ENCODE results near the gene XBP1.
"Not testable (repeated sequence)": the region's sequence is repeated elsewhere in the genome, so short reads cannot be mapped to it uniquely, and the experiment has no call there.

The XBP1 gene

GRCh38 chr22:28810821-28811491, 10.6 kb upstream of the XBP1 start:
- no peak for TF ChIP-seq CTCF (IDR thresholded peaks at IDR 0.05; ENCODE audit: low read depth, low read length)
- in situ Hi-C loops (cut with HindIII; ENCODE audit: low sequenced_read_pairs) = no loop called here
- DNase-seq (ENCODE audit: low read depth, low spot score) = no peak
- H3K4me3 ChIP-seq (ENCODE audit: low read depth, low read length) = no peak overlapping the region

- no peak for DNase-seq (ENCODE audit: low read depth, low spot score)
- in situ Hi-C loops (cut with HindIII; ENCODE audit: low sequenced_read_pairs) = no loop called here
- TF ChIP-seq CTCF (IDR thresholded peaks at IDR 0.05; ENCODE audit: low read depth, low read length) = no peak
Observed at GRCh38 chr22:28808716-28809355, 8.5 kb upstream of the XBP1 start.

GRCh38 chr22:28805426-28805825, 5.1 kb upstream of the XBP1 start:
- in situ Hi-C loops (cut with HindIII; ENCODE audit: low sequenced_read_pairs); DNase-seq (ENCODE audit: low read depth, low spot score); H3K4me3 ChIP-seq (ENCODE audit: low read depth, low read length): not testable (repeated sequence)

More at GRCh38 chr22:28808716-28809355, 8.5 kb upstream of the XBP1 start:
- no peak overlapping the region for H3K4me3 ChIP-seq (ENCODE audit: low read depth, low read length)

GRCh38 chr22:28802595-28803123, 2.3 kb upstream of the XBP1 start:
- H3K4me3 ChIP-seq (ENCODE audit: low read depth, low read length) = no peak overlapping the region
- in situ Hi-C loops (cut with HindIII; ENCODE audit: low sequenced_read_pairs) = no loop called here
- DNase-seq (ENCODE audit: low read depth, low spot score) = no peak
- no peak for TF ChIP-seq CTCF (IDR thresholded peaks at IDR 0.05; ENCODE audit: low read depth, low read length)

GRCh38 chr22:28801845-28802594, 1.7 kb upstream of the XBP1 start:
- H3K4me3 ChIP-seq (ENCODE audit: low read depth, low read length) = no peak overlapping the region
- in situ Hi-C loops (cut with HindIII; ENCODE audit: low sequenced_read_pairs) = no loop called here
- no peak for TF ChIP-seq CTCF (IDR thresholded peaks at IDR 0.05; ENCODE audit: low read depth, low read length)
- no peak for DNase-seq (ENCODE audit: low read depth, low spot score)

GRCh38 chr22:28799606-28800307, 612 bp downstream of the XBP1 start:
- peak overlapping the region; percentile 64 for H3K4me3 ChIP-seq (ENCODE audit: low read depth, low read length)
- no peak for TF ChIP-seq CTCF (IDR thresholded peaks at IDR 0.05; ENCODE audit: low read depth, low read length)
- peak; percentile 63 for DNase-seq (ENCODE audit: low read depth, low spot score)
- in situ Hi-C loops (cut with HindIII; ENCODE audit: low sequenced_read_pairs) = no loop called here

Data from astrocyte of the spinal cord (primary cell).